ENCODE results near the gene EHHADH. TPM values are rescaled to one million over a fixed set of nuclear protein-coding genes. Genes with fewer than 3 reads are reported as not detected.

Gene EHHADH
- total and polyA plus RNA-seq, 9 of the 15 experiments (the other 6 are each of a cell fraction or from before 2014, with no cell fraction given): 3.6 to 6.4 (median 5.4) TPM

GRCh38 chr3:185253645-185254410, at the start of gene EHHADH (continued):
- TF ChIP-seq HMBOX1 (IDR thresholded peaks at IDR 0.05) (no peak), FOXK1 (CRISPR knock-in tag; IDR thresholded peaks at IDR 0.05; ENCODE audit: borderline replicate concordance) (no peak), SLC30A9 (CRISPR knock-in tag; IDR thresholded peaks at IDR 0.05) (no peak), ZBTB34 (CRISPR knock-in tag; IDR thresholded peaks at IDR 0.05) (no peak), ILF3 (IDR thresholded peaks at IDR 0.05; ENCODE audit: borderline replicate concordance) (no peak), KDM5B (IDR thresholded peaks at IDR 0.05; ENCODE audit: insufficient replicate concordance, low read depth, low read length) (peak; percentile 66), MAFG (tag; conservative IDR thresholded peaks at IDR 0.05) (no peak), SFPQ (IDR thresholded peaks at IDR 0.05; ENCODE audit: low read depth, low read length) (no peak), ZNF280A (IDR thresholded peaks at IDR 0.05; ENCODE audit: low read depth, partially characterized antibody) (no peak), ADNP (tag; IDR thresholded peaks at IDR 0.05) (no peak), TSC22D4 (tag; IDR thresholded peaks at IDR 0.05) (no peak), SRF (CRISPR knock-in tag; IDR thresholded peaks at IDR 0.05) (no peak), ZNF584 (CRISPR knock-in tag; IDR thresholded peaks at IDR 0.05; ENCODE audit: low read depth) (no peak), MAX (CRISPR knock-in tag; IDR thresholded peaks at IDR 0.05) (peak; percentile 36; the same call in 1 of the 2 replicates), ARNT (IDR thresholded peaks at IDR 0.05) (0 out of 4 replicates have a peak, but pooled peaks of 1 of the 2 experiments have one; percentile 35), DIDO1 (tag; IDR thresholded peaks at IDR 0.05; ENCODE audit: low read depth) (no peak), FOXP4 (CRISPR knock-in tag; IDR thresholded peaks at IDR 0.05; ENCODE audit: borderline replicate concordance) (no peak), HNRNPL (IDR thresholded peaks at IDR 0.05; ENCODE audit: low read depth, low read length) (no peak)

All from K562 (cell line).